Nephron progenitor cell (in vitro differentiated cells): ENCODE measurements around the gene HIPK2.
A peak's percentile ranks its signal among the peaks of the same experiment; 100 is the strongest.

Source experiments
- DNase-seq: peaks from one replicate; pipeline ENCODE4 v3.0.0; 2021
- H3K27ac Mint-ChIP-seq: 2 replicates; pipeline ENCODE4 v1.8.0; 2021; ENCODE audit warnings: mild to moderate bottlenecking, moderate library complexity, mixed read lengths
- H3K27me3 Mint-ChIP-seq: 2 replicates; pipeline ENCODE4 v1.8.0; 2021; ENCODE audit warnings: mild to moderate bottlenecking, low read depth, mixed read lengths; ENCODE audit not compliant: poor library complexity
- H3K36me3 Mint-ChIP-seq: 2 replicates; pipeline ENCODE4 v1.8.0; 2021; ENCODE audit warnings: low read depth, mixed read lengths
- H3K4me1 Mint-ChIP-seq: 2 replicates; pipeline ENCODE4 v1.8.0; 2021; ENCODE audit warnings: mixed read lengths
- H3K4me3 Mint-ChIP-seq: 2 replicates; pipeline ENCODE4 v1.8.0; 2021; ENCODE audit warnings: mild to moderate bottlenecking, moderate library complexity, mixed read lengths
- H3K9me3 Mint-ChIP-seq: 2 replicates; pipeline ENCODE4 v1.8.0; 2021; ENCODE audit warnings: mild to moderate bottlenecking, moderate library complexity, mixed read lengths
- TF ChIP-seq, protein P1 (sequence below): fragments of 200-600 bp; sonication (generic); IDR thresholded peaks from 2 replicates; pipeline ENCODE4 v1.5.0; 2021; ENCODE audit warnings: antibody characterized with exemption

HIPK2 gene

DNA sequence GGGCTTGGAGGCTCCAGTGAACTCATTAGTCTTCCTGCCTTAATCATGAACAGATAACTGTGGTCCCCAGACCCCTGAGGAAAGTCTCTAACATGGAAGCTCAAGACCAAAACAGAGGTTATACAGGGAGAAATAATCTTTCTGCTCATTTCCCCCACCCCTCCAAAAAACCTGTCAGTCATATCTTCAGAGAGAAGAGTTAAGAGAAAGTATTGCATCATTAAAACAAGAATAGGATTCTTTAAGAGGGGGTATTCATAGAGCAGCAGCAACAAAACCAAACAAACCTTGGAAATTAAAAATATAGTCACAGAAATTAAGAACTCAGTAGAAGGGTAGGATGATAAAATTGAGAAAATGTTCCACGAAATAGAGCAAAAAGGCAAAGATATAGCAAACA, 246.7 kb downstream of the HIPK2 start:
- no peak for DNase-seq
- Mint-ChIP-seq H3K36me3 (no peaks in the 10 kb centered on the region), H3K27me3 (peaks cover 47% of the 10 kb centered on the region), H3K27ac (no peak overlapping the region), H3K4me3 (no peak overlapping the region), H3K4me1 (no peaks in the 10 kb centered on the region), H3K9me3 (no peaks in the 10 kb centered on the region)
- TF ChIP-seq, protein P1, sequence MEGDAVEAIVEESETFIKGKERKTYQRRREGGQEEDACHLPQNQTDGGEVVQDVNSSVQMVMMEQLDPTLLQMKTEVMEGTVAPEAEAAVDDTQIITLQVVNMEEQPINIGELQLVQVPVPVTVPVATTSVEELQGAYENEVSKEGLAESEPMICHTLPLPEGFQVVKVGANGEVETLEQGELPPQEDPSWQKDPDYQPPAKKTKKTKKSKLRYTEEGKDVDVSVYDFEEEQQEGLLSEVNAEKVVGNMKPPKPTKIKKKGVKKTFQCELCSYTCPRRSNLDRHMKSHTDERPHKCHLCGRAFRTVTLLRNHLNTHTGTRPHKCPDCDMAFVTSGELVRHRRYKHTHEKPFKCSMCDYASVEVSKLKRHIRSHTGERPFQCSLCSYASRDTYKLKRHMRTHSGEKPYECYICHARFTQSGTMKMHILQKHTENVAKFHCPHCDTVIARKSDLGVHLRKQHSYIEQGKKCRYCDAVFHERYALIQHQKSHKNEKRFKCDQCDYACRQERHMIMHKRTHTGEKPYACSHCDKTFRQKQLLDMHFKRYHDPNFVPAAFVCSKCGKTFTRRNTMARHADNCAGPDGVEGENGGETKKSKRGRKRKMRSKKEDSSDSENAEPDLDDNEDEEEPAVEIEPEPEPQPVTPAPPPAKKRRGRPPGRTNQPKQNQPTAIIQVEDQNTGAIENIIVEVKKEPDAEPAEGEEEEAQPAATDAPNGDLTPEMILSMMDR = no peak

DNA sequence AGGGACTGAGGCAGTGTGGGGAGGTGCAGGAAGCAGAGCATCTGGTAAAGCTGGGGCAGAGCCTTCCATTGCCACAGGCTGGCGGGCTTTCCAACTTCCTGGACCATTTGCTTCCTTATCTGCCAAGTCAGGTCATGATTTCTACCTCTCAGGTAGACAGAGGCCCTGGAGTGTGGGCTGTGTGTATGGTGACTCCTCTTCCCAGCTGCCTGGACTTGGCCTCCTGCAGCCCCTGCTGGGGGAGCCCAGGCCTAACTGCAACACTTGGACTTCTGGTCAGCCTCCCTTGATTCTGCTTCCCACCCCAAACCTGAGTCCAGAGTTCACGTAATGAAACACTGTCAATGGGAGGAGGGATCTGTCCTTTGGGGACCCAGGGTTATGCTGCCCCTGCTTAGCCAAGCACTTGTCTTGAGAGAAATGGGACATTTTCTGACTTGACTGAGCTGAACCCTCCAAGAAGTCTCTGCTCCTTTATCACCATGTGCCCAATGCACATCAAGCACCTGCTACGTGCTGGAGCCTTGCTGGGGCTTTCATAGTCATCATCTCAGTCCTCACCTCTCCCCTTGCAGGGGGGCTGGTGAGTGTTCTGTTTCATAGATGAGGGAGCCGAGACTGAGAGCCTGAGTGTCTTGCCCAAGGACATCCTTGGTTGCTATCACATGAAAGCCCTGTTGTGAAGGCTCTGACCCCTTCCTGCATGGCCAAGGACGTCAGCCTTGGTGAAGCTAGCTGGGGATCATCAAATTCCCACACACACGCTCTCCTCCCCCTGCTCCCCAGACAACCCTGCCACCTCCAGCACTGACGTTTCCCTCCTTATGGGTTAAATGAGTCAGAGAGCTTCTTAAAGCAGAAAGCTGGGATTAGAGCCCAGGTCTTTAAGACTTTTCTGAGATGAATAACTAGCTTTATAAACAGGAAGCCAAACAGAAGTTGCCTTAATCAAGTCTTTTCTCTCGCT, 250.9 kb downstream of the HIPK2 start:
- Mint-ChIP-seq H3K9me3 (peaks cover 9% of the 10 kb centered on the region), H3K4me3 (no peak overlapping the region), H3K36me3 (no peaks in the 10 kb centered on the region), H3K27me3 (peaks cover 76% of the 10 kb centered on the region), H3K4me1 (peaks cover 5% of the 10 kb centered on the region), H3K27ac (no peak overlapping the region)
- DNase-seq = no peak
- TF ChIP-seq, protein P1 = no peak

DNA sequence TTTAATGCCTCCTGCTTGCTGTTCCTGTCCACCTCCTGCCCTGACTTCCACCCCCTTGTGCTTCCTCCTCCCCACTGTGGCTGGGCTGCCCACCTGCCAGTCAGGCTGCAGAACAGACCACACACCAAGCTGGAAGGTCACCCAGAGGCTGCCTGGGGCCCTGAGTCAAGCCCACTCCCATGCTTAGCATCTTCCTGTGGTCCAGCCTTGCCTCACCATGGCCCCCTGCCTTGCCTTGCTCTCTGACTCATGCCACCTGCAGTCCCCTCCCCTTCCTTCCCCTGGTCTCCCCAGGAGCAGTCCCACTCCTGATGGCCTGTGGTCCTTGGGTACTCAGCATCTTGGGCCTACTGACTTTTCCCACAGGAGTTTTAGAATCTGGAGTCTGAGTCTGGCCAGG, 252.0 kb downstream of the HIPK2 start:
- Mint-ChIP-seq H3K9me3 (peaks cover 19% of the 10 kb centered on the region), H3K36me3 (no peaks in the 10 kb centered on the region), H3K4me3 (peak overlapping the region; percentile 67), H3K27ac (no peak overlapping the region), H3K27me3 (peaks cover 87% of the 10 kb centered on the region), H3K4me1 (peaks cover 5% of the 10 kb centered on the region)
- no peak for DNase-seq
- TF ChIP-seq, protein P1 = no peak

DNA sequence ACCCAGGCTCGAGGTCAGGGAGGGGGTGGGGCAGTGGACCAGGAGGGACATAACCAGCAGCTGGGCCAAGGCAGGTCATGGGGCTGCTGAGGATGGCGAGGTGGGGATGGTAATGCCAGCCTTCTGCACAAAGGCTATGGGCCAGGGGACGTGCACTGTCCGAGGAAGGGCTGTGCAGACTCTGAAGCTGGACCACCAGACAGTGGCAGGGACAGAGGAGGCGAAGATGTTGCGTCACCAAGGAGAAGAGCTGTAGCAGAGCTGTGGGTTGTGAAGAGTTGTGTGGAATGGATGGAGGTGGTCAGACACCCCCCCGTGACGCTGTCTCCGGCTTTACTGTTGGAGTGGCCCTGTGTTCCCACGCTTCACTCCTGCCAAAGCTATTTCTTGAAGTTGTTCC, 252.6 kb downstream of the HIPK2 start:
- Mint-ChIP-seq H3K4me1 (peaks cover 5% of the 10 kb centered on the region), H3K27me3 (peaks cover 87% of the 10 kb centered on the region), H3K4me3 (peak overlapping the region; percentile 67), H3K27ac (no peak overlapping the region), H3K36me3 (no peaks in the 10 kb centered on the region), H3K9me3 (peaks cover 19% of the 10 kb centered on the region)
- DNase-seq = no peak
- TF ChIP-seq, protein P1 = no peak

DNA sequence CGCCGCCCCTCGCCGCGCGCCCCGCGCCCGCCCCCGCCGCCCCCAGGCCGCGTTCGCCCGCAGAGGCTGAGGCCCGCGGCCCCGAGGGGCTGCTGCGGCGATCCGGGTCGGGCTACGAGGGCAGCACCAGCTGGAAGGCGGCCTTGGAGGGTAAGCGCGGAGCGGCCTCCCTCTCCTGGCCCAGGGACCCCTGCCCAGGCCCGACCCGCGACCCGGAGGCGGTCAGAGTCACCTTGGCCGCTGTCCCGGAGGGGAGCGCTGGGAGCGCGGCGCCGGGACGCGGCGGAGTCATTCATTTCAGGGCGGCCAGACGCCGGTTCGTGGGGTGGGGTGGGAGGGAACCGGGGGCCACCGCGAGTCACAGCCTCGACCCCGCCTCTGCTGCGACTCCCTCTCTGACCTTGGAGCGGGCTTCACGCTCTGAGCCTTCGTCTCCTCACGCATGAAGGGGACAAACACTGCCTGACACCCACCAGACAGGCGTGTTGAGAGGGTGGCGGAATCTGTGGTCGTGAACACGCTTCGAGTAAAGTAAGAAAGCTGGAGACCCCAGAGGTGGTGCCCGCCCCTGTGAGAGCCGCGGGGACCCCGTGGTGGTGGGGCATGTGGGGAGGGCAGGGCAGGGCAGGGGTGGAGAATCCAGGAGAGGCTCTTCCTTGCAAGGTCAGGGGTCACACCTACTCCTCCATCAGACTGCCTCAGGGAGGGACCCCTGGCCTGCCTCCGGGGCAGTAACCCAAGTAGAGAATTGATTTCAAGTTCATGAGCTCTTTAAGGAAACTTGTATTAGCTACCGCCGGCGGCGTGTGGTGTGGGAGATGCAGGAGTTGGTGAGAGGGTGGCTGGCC, 253.6 kb downstream of the HIPK2 start:
- H3K27ac Mint-ChIP-seq = no peak overlapping the region
- H3K36me3 Mint-ChIP-seq = no peaks in the 10 kb centered on the region
- H3K4me1 Mint-ChIP-seq = peaks cover 5% of the 10 kb centered on the region
- peaks cover 81% of the 10 kb centered on the region for H3K27me3 Mint-ChIP-seq
- peaks cover 19% of the 10 kb centered on the region for H3K9me3 Mint-ChIP-seq
- H3K4me3 Mint-ChIP-seq = peak overlapping the region; percentile 59
- peak; percentile 46 for DNase-seq
- TF ChIP-seq, protein P1 = no peak
